NCI-H1417 (cell line): ENCODE measurements around the gene SEMA6B.

Experiments
- DNase-seq, 3 experiments: peaks; one replicate each; lab custom pipeline; 2025; lab: John Stamatoyannopoulos, UW

The SEMA6B gene

DNA sequence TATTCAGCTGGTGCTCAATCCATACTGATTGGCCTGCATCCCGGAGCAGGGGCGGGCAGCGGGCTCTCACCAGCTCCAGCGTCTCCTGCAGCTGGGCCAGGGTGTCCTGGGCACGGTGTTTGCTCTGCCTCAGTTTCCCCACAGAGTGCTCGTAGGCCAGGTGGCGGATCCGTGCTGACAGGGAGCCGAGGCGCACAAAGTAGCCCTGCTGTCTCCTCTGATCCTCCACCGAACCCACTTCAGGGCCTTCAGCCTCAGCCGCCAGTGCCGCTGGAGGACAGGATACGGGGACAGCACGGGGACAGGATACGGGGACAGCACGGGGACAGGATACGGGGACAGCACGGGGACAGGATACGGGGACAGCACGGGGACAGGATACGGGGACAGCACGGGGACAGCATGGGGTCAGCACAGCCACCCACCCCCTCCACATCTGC lies 33.9 kb downstream of the SEMA6B start:
- no peak for DNase-seq

DNA sequence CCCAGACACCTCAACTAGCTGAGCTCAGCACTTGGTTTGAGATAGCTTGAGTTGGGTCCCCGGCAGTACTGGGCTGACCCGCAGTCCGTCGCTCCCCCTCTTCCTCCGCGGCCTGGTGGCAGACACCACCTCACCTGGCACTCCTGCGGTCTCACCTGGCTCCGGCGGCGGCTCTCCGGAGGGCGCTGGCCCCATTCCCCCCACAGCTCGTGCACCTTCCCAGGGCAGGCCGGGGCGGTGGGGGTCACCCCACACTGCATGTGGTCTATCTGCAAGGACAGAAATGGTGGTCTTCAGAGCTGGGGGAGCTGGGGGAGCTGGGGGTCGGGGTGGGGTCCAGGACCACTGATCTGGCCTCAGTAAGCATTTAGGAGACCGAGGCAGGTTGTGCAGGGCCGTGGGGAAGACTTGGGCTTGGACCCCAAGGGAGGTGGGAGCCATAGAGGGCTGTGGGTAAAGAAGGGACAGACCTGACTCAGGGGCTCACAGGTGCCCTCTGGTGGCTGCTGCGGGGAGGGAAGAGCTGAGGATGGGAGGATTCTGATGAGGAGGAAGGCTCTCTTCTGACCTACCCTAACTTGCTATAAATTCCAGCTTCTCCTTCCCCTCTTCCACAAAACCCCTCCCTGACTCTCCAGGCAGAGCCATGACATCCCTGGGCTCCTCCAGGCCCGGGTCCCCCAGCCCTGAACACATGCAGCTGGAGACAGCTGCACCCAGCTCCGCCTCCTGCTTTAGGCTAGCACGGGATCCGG lies 34.5 kb downstream of the SEMA6B start:
- DNase-seq = peak in 2 of 3 experiments; percentile 22 to 48

GRCh38 chr19:4523306-4524110 lies 36.0 kb downstream of the SEMA6B start:
- DNase-seq = peak in 2 of 3 experiments; percentile 7 to 38

- DNase-seq = no peak
These were observed 37.0 kb downstream of the SEMA6B start for GRCh38 chr19:4522291-4523002.

GRCh38 chr19:4521888-4522242 lies 37.6 kb downstream of the SEMA6B start:
- DNase-seq = no peak

DNA sequence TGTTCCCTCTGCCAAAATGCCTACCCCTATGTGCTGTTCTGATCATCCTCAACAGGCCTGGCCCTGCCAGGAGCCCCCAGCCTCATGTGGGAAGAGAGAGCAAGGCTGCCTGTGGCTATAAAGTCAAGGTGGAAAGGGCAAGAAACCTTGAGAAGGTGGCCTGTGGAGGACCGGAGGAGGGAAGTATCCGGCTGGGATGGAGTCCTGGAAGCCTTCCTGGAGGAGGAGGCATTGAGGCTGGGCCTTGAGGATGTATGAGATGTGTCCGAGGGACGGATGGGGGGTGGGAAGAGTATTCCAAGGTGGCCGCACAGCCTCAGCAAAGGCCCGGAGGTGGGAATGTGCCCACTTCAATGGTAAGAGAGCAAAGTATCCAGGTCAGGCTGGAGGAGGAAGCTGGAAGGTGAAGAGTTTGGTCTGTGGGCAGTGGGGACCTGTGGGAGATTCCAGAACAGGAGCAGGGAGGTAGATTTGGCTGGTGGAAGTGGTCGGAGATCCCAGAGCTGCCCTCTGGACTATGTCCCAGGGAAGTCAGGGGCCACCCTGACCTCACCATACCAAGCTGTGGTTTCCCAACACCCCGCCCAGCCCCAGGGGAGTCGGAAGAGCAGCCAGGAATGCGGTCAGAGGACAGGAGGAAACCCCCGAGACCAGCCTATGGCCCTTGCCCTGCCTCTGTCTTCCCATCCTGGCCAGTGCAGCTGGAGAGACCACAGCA lies 38.2 kb downstream of the SEMA6B start:
- DNase-seq = no peak

DNA sequence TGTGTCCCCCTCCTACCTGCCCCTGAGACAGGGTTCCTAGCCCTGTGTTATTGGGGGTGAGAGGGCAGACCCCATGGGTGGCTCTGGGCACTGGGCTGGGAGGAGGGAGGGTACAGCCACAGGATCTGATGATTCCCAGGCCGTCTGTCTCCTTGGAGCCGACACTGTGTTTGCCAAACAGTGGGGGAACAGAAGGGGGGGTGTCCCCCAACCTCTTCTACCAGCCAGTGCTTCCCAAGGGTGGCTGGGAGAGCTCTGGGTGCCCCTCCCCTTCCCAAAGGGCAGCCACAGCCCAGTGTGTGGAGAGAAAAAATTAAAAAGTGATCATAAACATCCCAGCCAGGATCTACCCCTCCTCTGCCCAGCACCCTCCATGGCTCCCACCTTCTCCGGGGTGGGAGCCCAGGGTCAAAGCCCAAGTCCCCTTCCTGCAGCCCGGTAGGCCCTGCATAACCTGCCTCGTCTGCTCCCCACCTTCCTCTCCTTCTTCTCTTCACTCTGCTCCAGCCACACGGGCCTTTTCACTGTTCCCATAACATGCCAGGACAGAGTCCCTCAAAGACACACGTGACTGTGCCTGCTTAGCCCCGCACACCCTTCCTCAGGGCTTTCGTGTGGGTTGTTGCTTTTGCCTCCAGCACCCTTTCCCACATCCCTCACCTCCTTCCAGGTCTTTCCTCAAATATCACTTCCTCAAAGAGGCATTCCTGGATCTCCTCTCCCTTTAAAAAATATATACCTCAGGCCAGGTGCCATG lies 39.8 kb downstream of the SEMA6B start:
- DNase-seq = no peak

GRCh38 chr19:4519172-4519496 lies 40.4 kb downstream of the SEMA6B start:
- DNase-seq = no peak

DNA sequence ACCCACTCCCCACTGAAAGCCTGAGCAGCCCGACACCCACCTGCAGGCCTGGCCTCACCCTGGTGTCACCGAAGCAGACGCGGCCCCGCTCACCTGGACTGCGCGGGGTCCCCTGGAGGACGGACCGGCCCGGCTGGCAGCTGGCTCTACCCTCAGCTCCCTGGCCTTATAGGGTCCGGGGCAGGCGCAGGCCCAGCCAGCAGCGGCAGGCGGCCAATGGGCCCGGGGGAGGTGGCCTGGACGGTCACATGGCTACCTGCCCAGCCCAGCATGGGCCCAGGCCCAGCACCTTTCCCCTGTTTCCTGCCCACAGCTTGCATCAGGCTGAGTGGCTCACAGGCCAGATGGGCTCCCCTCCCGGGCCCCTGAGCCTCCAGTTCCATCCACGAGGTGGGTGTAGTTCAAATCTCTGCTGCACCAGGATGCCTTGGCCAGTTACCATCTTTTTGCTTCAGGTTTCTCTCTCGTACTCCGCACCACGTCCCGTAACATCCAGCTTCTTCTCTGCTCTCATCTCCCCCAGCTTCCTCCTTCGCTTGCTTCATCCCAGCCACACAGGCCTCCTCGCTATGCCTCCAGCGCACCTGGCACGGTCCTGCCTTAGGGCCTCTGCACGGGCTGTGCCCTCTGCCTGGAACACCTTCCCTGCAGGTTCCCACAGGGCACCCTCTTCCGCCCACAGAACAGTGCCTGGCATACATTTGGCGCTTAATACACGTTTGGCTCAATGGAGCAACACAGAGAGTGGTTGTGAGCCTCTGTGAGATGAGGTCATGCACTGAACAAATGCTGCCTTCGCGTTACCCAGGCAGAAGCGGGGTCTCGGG lies 40.9 kb downstream of the SEMA6B start, which contains the start of gene PLIN4:
Gene PLIN4 (minus strand): TSS at position 142 of the 827 bp plus-strand sequence. CDS start 214 bp downstream, outside the sequence.
- no peak for DNase-seq

DNA sequence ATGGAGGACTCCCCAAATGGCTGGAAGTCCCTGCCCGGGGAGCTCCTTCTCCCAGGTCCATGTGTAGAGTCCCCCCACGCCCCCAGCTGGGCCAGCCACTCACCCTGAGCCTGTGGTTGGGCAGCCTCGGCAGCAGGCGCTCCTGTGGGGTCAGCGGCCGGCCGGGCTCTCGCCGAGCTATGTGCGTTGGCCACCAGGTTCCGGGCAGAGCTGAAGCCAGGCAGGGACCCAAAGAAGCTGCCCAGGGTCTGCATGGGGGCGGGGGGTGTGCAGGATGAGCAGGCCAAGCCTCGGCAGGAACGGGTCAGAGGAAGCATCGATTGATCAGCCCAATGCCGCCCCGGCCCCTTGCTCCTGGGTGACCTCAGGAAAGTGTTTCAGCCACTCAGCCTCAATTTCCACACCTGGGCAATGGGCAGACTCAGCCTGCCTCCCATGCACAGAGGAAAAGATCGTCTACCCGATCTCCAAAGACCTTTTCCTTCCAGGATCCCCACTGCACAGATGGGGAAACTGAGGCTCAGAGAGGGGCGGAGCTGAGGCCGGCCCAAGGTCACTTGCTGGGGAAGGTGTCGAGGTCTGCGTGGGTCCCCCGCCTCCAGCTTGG lies 41.9 kb downstream of the SEMA6B start:
- DNase-seq = no peak

DNA sequence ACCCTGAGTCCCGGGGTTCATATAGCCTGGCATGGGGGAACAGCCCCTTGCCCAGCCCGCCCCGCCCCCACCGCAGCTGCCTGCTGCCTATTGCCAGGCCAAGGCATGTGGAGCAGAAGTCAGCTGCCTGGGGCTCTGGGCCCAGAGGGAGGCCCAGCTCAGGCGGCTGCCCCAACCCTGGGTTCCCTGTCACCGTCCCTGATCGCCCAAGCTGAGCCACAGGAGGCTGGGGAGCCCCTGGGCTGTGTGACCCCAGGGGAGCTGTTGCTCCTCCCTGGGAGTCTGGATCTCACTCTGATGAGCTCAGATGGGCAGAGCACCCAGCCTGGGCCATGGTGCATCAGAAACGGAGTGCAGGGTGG lies 42.6 kb downstream of the SEMA6B start:
- no peak for DNase-seq

- DNase-seq = no peak
These were observed 43.1 kb downstream of the SEMA6B start for GRCh38 chr19:4516199-4516938.

- no peak for DNase-seq
These were observed 43.8 kb downstream of the SEMA6B start for GRCh38 chr19:4515732-4516131.

DNA sequence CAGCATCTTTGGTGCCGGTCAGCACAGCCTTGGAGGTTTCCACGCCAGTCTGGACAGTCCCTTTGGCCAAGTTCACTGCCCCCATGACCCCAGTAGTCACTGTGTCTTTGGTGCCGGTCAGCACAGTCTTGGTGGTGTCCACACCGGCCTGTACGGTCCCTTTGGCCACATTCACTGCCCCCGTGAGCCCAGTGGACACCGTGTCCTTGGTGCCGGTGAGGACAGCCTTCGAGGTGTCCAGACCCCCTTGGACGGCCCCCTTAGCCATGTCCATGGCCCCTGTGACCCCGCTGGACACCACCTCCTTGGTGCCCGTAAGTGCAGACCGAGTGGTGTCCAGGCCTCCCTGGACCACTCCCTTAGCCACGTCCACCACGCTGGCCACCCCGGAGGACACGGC lies 46.2 kb downstream of the SEMA6B start:
- DNase-seq = no peak

GRCh38 chr19:4512070-4512469 lies 47.4 kb downstream of the SEMA6B start:
- no peak for DNase-seq

GRCh38 chr19:4511300-4512054 lies 48.0 kb downstream of the SEMA6B start:
- no peak for DNase-seq

GRCh38 chr19:4510435-4511255 lies 48.8 kb downstream of the SEMA6B start:
- no peak for DNase-seq

- no peak for DNase-seq
These were observed 50.8 kb downstream of the SEMA6B start for GRCh38 chr19:4508698-4509097.
